Measurements from ENCODE around the gene PEX11B. TPM values are rescaled to one million over a fixed set of nuclear protein-coding genes. Genes with fewer than 3 reads are reported as not detected.

PEX11B gene
- 44.2 TPM for total RNA-seq

GRCh38 chr1:145918144-145918991 is at the start of gene PEX11B:
Gene PEX11B (minus strand): TSS chr1:145918717. CDS start chr1:145918688, 29 bp downstream.
- DNase-seq (ENCODE audit: low spot score), result peak; percentile 93

- DNase-seq (ENCODE audit: low spot score), result no peak
These were observed 48.8 kb upstream of the PEX11B start for GRCh38 chr1:145967288-145967687.

GRCh38 chr1:145965119-145965744 is 46.7 kb upstream of the PEX11B start:
- no peak for DNase-seq (ENCODE audit: low spot score)

- peak; percentile 96 for DNase-seq (ENCODE audit: low spot score)
These were observed 46.0 kb upstream of the PEX11B start, which contains the start of the genes ANKRD34A and POLR3GL for GRCh38 chr1:145964328-145965118. Gene ANKRD34A (minus strand): TSS chr1:145964575. CDS start chr1:145961759, 2,816 bp downstream. Gene POLR3GL (plus strand): TSS chr1:145964690. CDS start chr1:145974866, 10,176 bp downstream.

GRCh38 chr1:145963265-145964019 is 44.9 kb upstream of the PEX11B start:
- no peak for DNase-seq (ENCODE audit: low spot score)

GRCh38 chr1:145962157-145963102 is 43.9 kb upstream of the PEX11B start:
- DNase-seq (ENCODE audit: low spot score), result no peak

- DNase-seq (ENCODE audit: low spot score), result no peak
These were observed 43.1 kb upstream of the PEX11B start for GRCh38 chr1:145961425-145962156.

GRCh38 chr1:145961109-145961424 is 42.5 kb upstream of the PEX11B start:
- no peak for DNase-seq (ENCODE audit: low spot score)

- DNase-seq (ENCODE audit: low spot score), result peak; percentile 79
These were observed 42.1 kb upstream of the PEX11B start for GRCh38 chr1:145960468-145961108.

- DNase-seq (ENCODE audit: low spot score), result no peak
These were observed 41.5 kb upstream of the PEX11B start for GRCh38 chr1:145959957-145960467.

GRCh38 chr1:145959333-145959732 is 40.8 kb upstream of the PEX11B start:
- no peak for DNase-seq (ENCODE audit: low spot score)

GRCh38 chr1:145958734-145959133 is 40.2 kb upstream of the PEX11B start:
- DNase-seq (ENCODE audit: low spot score), result no peak

- DNase-seq (ENCODE audit: low spot score), result peak; percentile 96
These were observed 39.2 kb upstream of the PEX11B start, which contains the start of gene LIX1L for GRCh38 chr1:145957443-145958319. Gene LIX1L (minus strand): TSS chr1:145958017. CDS start chr1:145957927, 90 bp downstream.

- DNase-seq (ENCODE audit: low spot score), result no peak
These were observed 38.4 kb upstream of the PEX11B start for GRCh38 chr1:145956781-145957442.

GRCh38 chr1:145956361-145956760 is 37.8 kb upstream of the PEX11B start:
- no peak for DNase-seq (ENCODE audit: low spot score)

GRCh38 chr1:145955436-145955835 is 36.9 kb upstream of the PEX11B start:
- no peak for DNase-seq (ENCODE audit: low spot score)

GRCh38 chr1:145953861-145954260 is 35.3 kb upstream of the PEX11B start:
- DNase-seq (ENCODE audit: low spot score), result no peak

All from ureter (tissue), 1 donor.